Mesenteric fat pad (tissue), 1 donor: ENCODE measurements around the gene SMIM22. TPM values are rescaled to one million over a fixed set of nuclear protein-coding genes. Genes with fewer than 3 reads are reported as not detected.

Source experiments
- DNase-seq: peaks from one replicate; pipeline ENCODE4 v3.0.0-alpha.2; 2020; ENCODE audit warnings: low spot score
- total RNA-seq: library from RNA; stranded (reverse); fragmentation: NEBNext Ultra II Directional; extraction: Animal tissue kit (Norgen Biotek cat#: 25700); gene quantifications from one replicate; pipeline ENCODE4 v1.2.1, GENCODE V29; 2021
- donor health status: DM: yes; HTN: yes; CAD: no.

The SMIM22 gene
- total RNA-seq, 1 donor from 2014 or later: not detected

GRCh38 chr16:4814542-4815173 lies 19.5 kb downstream of the SMIM22 start:
- DNase-seq: no peak

- DNase-seq: no peak
These were observed 25.5 kb downstream of the SMIM22 start for GRCh38 chr16:4820652-4821051.

GRCh38 chr16:4825196-4825595 lies 30.0 kb downstream of the SMIM22 start:
- no peak for DNase-seq

- no peak for DNase-seq
These were observed 31.4 kb downstream of the SMIM22 start for GRCh38 chr16:4826526-4826925.

- DNase-seq: no peak
These were observed 31.8 kb downstream of the SMIM22 start for GRCh38 chr16:4826980-4827379.

GRCh38 chr16:4828567-4829321 lies 33.6 kb downstream of the SMIM22 start:
- no peak for DNase-seq

GRCh38 chr16:4830408-4830807 lies 35.2 kb downstream of the SMIM22 start:
- DNase-seq: no peak

GRCh38 chr16:4831616-4832015 lies 36.4 kb downstream of the SMIM22 start:
- DNase-seq: no peak

GRCh38 chr16:4832698-4833343 lies 37.7 kb downstream of the SMIM22 start:
- no peak for DNase-seq

- DNase-seq: no peak
These were observed 38.4 kb downstream of the SMIM22 start for GRCh38 chr16:4833584-4833983.

GRCh38 chr16:4836727-4837126 lies 41.6 kb downstream of the SMIM22 start:
- DNase-seq: no peak

- DNase-seq: no peak
These were observed 42.7 kb downstream of the SMIM22 start for GRCh38 chr16:4837733-4838501.

- no peak for DNase-seq
These were observed 44.8 kb downstream of the SMIM22 start for GRCh38 chr16:4839942-4840341.

- no peak for DNase-seq
These were observed 45.8 kb downstream of the SMIM22 start for GRCh38 chr16:4840984-4841383.

Other genes with a start within 250 kb of the SMIM22 start
- gene C16orf96, start 239.0 kb upstream of the SMIM22 start, total RNA-seq: 0.10 TPM
- 20.9 TPM for gene UBALD1, start 180.5 kb upstream of the SMIM22 start, total RNA-seq
- 74.1 TPM for gene MGRN1, start 170.5 kb upstream of the SMIM22 start, total RNA-seq
- gene NUDT16L1, start 101.8 kb upstream of the SMIM22 start, total RNA-seq: 19.4 TPM
- 16.4 TPM for gene ANKS3, start 61.1 kb upstream of the SMIM22 start, total RNA-seq
- 1.3 TPM for gene DNAAF8, start 60.8 kb upstream of the SMIM22 start, total RNA-seq
- gene ZNF500, start 28.2 kb upstream of the SMIM22 start, total RNA-seq: 12.4 TPM
- not detected for gene SEPTIN12, start 7.0 kb upstream of the SMIM22 start, total RNA-seq
- 9.0 TPM for gene ROGDI, start 7.3 kb downstream of the SMIM22 start, total RNA-seq
- gene GLYR1, start 51.9 kb downstream of the SMIM22 start, total RNA-seq: 86.6 TPM
- gene UBN1, start 52.1 kb downstream of the SMIM22 start, total RNA-seq: 54.3 TPM
- 10.9 TPM for gene PPL, start 141.8 kb downstream of the SMIM22 start, total RNA-seq
- gene SEC14L5, start 163.0 kb downstream of the SMIM22 start, total RNA-seq: 0.35 TPM
- gene NAGPA, start 238.6 kb downstream of the SMIM22 start, total RNA-seq: 12.1 TPM